ENCODE data around the gene PFN3.
"Not testable (repeated sequence)": the region's sequence is repeated elsewhere in the genome, so short reads cannot be mapped to it uniquely, and the experiment has no call there.

PFN3 gene

GRCh38 chr5:177378884-177379883 is 21.3 kb downstream of the PFN3 start:
- Histone ChIP-seq H2AFZ (ENCODE audit: low read depth) (no peak overlapping the region), H3K4me2 (no peak overlapping the region), H3K27ac (no peak overlapping the region), H3K36me3 (ENCODE audit: insufficient read depth) (no peaks in the 10 kb centered on the region), H3K79me2 (ENCODE audit: insufficient read depth, low read depth) (no peaks in the 10 kb centered on the region), H3K27me3 (ENCODE audit: insufficient read depth, low read depth) (no peaks in the 10 kb centered on the region), H4K20me1 (ENCODE audit: insufficient read depth) (no peaks in the 10 kb centered on the region), H3K4me3 (IDR thresholded peaks at IDR 0.05; ENCODE audit: insufficient read depth, low read depth, low read length) (no peak overlapping the region), H3K9ac (no peak overlapping the region), H3K4me1 (ENCODE audit: low read depth, poor library complexity, severe bottlenecking) (no peaks in the 10 kb centered on the region)
- TF ChIP-seq CTCF (conservative IDR thresholded peaks at IDR 0.05; ENCODE audit: low read depth, low read length): no peak

GRCh38 chr5:177377851-177378776 is 22.3 kb downstream of the PFN3 start:
- Histone ChIP-seq H4K20me1 (ENCODE audit: insufficient read depth) (no peaks in the 10 kb centered on the region), H3K4me1 (ENCODE audit: low read depth, poor library complexity, severe bottlenecking) (no peaks in the 10 kb centered on the region), H3K27me3 (ENCODE audit: insufficient read depth, low read depth) (no peaks in the 10 kb centered on the region), H3K4me2 (no peak overlapping the region), H3K9ac (no peak overlapping the region), H3K79me2 (ENCODE audit: insufficient read depth, low read depth) (no peaks in the 10 kb centered on the region), H3K4me3 (IDR thresholded peaks at IDR 0.05; ENCODE audit: insufficient read depth, low read depth, low read length) (no peak overlapping the region), H3K36me3 (ENCODE audit: insufficient read depth) (no peaks in the 10 kb centered on the region), H3K27ac (no peak overlapping the region), H2AFZ (ENCODE audit: low read depth) (no peak overlapping the region)
- no peak for TF ChIP-seq CTCF (conservative IDR thresholded peaks at IDR 0.05; ENCODE audit: low read depth, low read length)

GRCh38 chr5:177376107-177376506 is 24.4 kb downstream of the PFN3 start:
- H3K27me3 ChIP-seq (ENCODE audit: insufficient read depth, low read depth): no peaks in the 10 kb centered on the region
- no peak for TF ChIP-seq CTCF (conservative IDR thresholded peaks at IDR 0.05; ENCODE audit: low read depth, low read length)
- no peak overlapping the region for H3K27ac ChIP-seq
- no peaks in the 10 kb centered on the region for H3K79me2 ChIP-seq (ENCODE audit: insufficient read depth, low read depth)
- H3K4me2 ChIP-seq: no peak overlapping the region
- no peaks in the 10 kb centered on the region for H3K36me3 ChIP-seq (ENCODE audit: insufficient read depth)
- no peak overlapping the region for H2AFZ ChIP-seq (ENCODE audit: low read depth)
- H3K9ac ChIP-seq: no peak overlapping the region
- no peak overlapping the region for H3K4me3 ChIP-seq (IDR thresholded peaks at IDR 0.05; ENCODE audit: insufficient read depth, low read depth, low read length)
- no peaks in the 10 kb centered on the region for H3K4me1 ChIP-seq (ENCODE audit: low read depth, poor library complexity, severe bottlenecking)
- H4K20me1 ChIP-seq (ENCODE audit: insufficient read depth): no peaks in the 10 kb centered on the region

GRCh38 chr5:177375516-177375915 is 24.9 kb downstream of the PFN3 start:
- H4K20me1 ChIP-seq (ENCODE audit: insufficient read depth); H3K4me2 ChIP-seq; H3K27ac ChIP-seq; H3K79me2 ChIP-seq (ENCODE audit: insufficient read depth, low read depth); H3K27me3 ChIP-seq (ENCODE audit: insufficient read depth, low read depth); H3K4me1 ChIP-seq (ENCODE audit: low read depth, poor library complexity, severe bottlenecking); H3K36me3 ChIP-seq (ENCODE audit: insufficient read depth); H3K9ac ChIP-seq; H2AFZ ChIP-seq (ENCODE audit: low read depth); H3K4me3 ChIP-seq (IDR thresholded peaks at IDR 0.05; ENCODE audit: insufficient read depth, low read depth, low read length): not testable (repeated sequence)
